Stimulated activated CD4-positive, alpha-beta T cell treated with anti-CD3 and anti-CD28 coated beads, TNF-alpha, amount 100 ng/mL, for 48 hours (primary cell): ENCODE measurements around the gene PARPBP.
"Not testable (repeated sequence)": the region's sequence is repeated elsewhere in the genome, so short reads cannot be mapped to it uniquely, and the experiment has no call there.

ENCODE experiments used
- DNase-seq, 3 donors: peaks; one replicate each; pipeline ENCODE4 v3.0.0-alpha.2; 2020; ENCODE audit warnings: low read depth in 3 of 3

Gene PARPBP

GRCh38 chr12:102147062-102147587 is 27.1 kb downstream of the PARPBP start:
- DNase-seq, result not testable (repeated sequence)

- DNase-seq, result not testable (repeated sequence)
Measured at GRCh38 chr12:102155206-102155605, 35.2 kb downstream of the PARPBP start.

- DNase-seq, result no peak
Measured at GRCh38 chr12:102163383-102163782, 43.4 kb downstream of the PARPBP start.

- no peak for DNase-seq
Measured at GRCh38 chr12:102167821-102168604, 48.0 kb downstream of the PARPBP start.

GRCh38 chr12:102169922-102170621 is 50.1 kb downstream of the PARPBP start:
- DNase-seq, result peak in 1 of 3 donors; percentile 1

GRCh38 chr12:102171951-102172350 is 52.0 kb downstream of the PARPBP start:
- no peak for DNase-seq

- no peak for DNase-seq
Measured at GRCh38 chr12:102172436-102172835, 52.5 kb downstream of the PARPBP start.

- no peak for DNase-seq
Measured at GRCh38 chr12:102174117-102174516, 54.1 kb downstream of the PARPBP start.

GRCh38 chr12:102174761-102175160 is 54.8 kb downstream of the PARPBP start:
- no peak for DNase-seq

- DNase-seq, result no peak
Measured at GRCh38 chr12:102182635-102183034, 62.7 kb downstream of the PARPBP start.

- DNase-seq, result no peak
Measured at GRCh38 chr12:102195826-102196225, 75.8 kb downstream of the PARPBP start.

GRCh38 chr12:102197789-102198188 is 77.8 kb downstream of the PARPBP start, which contains the start of gene PMCH:
Gene PMCH, minus strand, starts transcription at chr12:102197833. Its CDS starts 63 bp downstream, at chr12:102197770.
- no peak for DNase-seq

GRCh38 chr12:102201436-102202061 is 81.6 kb downstream of the PARPBP start:
- no peak for DNase-seq

GRCh38 chr12:102202556-102202955 is 82.6 kb downstream of the PARPBP start:
- DNase-seq, result no peak

GRCh38 chr12:102204025-102204424 is 84.0 kb downstream of the PARPBP start:
- DNase-seq, result no peak

GRCh38 chr12:102215992-102216691 is 96.2 kb downstream of the PARPBP start:
- DNase-seq, result no peak

- no peak for DNase-seq
Measured at GRCh38 chr12:102220736-102221135, 100.8 kb downstream of the PARPBP start.

GRCh38 chr12:102227954-102228353 is 108.0 kb downstream of the PARPBP start:
- DNase-seq, result no peak

- no peak for DNase-seq
Measured at GRCh38 chr12:102232036-102232435, 112.1 kb downstream of the PARPBP start.

- no peak for DNase-seq
Measured at GRCh38 chr12:102232446-102232845, 112.5 kb downstream of the PARPBP start.

GRCh38 chr12:102234599-102234998 is 114.6 kb downstream of the PARPBP start:
- no peak for DNase-seq

GRCh38 chr12:102240859-102241258 is 120.9 kb downstream of the PARPBP start:
- DNase-seq, result not testable (repeated sequence)
